ENCODE results near the gene CELA2B.
"Not testable (repeated sequence)": the region's sequence is repeated elsewhere in the genome, so short reads cannot be mapped to it uniquely, and the experiment has no call there.

Gene CELA2B

DNA sequence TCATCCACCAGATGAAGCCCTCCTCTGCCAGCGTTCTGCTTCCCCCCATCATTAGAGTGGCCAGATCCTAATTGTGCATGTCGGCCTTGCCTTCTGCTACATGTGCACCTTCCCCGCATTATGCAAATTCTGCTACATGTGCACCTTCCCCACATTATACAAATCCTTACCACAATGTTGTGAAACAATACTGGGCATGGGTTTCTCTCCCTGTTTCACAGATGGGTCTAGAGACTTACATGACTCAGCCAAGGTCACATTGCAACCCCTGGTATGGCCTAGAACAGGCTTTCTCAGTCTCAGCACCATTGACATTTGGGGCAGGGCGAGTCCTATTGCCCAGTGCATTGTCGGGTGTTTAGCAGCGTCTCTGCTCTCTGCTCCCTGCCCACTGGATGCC is 20.4 kb upstream of the CELA2B start:
- no peak overlapping the region for H3K27ac ChIP-seq
- TF ChIP-seq, protein P1, sequence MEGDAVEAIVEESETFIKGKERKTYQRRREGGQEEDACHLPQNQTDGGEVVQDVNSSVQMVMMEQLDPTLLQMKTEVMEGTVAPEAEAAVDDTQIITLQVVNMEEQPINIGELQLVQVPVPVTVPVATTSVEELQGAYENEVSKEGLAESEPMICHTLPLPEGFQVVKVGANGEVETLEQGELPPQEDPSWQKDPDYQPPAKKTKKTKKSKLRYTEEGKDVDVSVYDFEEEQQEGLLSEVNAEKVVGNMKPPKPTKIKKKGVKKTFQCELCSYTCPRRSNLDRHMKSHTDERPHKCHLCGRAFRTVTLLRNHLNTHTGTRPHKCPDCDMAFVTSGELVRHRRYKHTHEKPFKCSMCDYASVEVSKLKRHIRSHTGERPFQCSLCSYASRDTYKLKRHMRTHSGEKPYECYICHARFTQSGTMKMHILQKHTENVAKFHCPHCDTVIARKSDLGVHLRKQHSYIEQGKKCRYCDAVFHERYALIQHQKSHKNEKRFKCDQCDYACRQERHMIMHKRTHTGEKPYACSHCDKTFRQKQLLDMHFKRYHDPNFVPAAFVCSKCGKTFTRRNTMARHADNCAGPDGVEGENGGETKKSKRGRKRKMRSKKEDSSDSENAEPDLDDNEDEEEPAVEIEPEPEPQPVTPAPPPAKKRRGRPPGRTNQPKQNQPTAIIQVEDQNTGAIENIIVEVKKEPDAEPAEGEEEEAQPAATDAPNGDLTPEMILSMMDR (conservative IDR thresholded peaks at IDR 0.05), result no peak

DNA sequence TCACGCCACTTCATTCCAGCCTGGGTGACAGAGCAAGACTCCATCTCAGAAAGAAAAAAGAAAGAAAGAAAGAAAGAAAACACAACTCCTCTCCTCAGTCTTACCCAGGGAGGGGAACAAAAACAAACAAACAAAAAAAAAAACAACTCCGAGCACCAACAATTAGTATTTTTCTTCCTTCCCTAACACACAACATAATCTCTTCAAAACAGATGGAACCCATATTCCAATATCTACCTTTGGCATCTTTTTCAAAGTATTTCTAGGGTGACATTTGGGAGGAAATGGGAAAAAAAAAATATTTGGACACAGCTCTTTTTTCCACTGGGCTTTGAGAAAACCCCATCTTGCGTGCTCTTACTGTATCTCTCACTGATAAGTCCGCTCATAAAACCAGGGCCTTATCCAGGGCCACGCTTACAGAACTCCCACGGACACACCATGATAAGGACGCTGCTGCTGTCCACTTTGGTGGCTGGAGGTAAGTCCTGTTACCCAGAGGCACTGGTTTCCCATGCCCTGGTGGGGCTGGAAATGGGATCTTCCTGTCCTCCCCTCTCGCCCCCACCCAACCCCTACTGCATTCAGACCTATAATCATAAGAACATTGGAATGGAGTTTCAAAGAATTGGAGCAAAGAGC is 19.5 kb upstream of the CELA2B start, which contains the start of gene CELA2A:
Gene CELA2A, plus strand, starts transcription at position 420 of the 642 bp plus-strand sequence. Its CDS starts 22 bp downstream, at position 442.
- H3K27ac ChIP-seq, result no peak within 1 kb of the TSS
- TF ChIP-seq, protein P1 (conservative IDR thresholded peaks at IDR 0.05), result no peak

DNA sequence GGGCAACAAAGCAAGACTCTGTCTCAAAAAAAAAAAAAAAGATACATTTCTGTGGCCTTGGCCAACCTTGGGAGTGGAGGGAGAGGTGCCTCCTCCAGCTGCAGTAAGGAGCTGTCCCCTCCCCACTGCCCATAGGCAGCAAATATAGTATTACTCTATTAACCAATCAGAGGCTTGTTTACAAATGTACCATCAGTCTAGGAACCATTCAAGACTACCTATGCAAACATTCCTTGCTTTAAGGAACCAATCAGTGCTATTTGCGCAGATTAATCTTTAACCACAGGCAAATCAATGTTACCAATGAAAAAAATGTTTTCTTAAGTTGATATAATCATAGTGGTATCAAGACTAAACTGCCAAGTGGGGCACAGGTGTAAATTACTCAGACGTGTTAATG is 18.3 kb upstream of the CELA2B start:
- TF ChIP-seq, protein P1 (conservative IDR thresholded peaks at IDR 0.05), result no peak
- H3K27ac ChIP-seq, result no peak overlapping the region

DNA sequence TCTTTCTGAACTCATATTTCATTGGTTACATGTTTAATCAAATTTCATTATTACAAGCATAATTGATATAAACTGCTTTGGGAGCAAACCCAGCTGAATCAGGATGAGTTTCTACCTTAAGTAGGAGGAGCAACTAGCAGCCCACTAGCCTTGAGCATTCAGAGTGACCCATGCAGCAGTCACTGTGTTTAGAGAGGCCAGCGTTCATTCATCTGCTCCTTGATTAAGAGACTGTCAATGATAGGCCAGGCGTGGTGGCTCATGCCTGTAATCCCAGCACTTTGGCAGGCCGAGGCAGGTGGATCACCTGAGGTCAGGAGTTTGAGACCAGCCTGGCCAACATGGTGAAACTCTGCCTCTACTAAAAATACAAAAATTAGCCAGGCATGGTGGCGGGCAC is 17.5 kb upstream of the CELA2B start:
- not testable (repeated sequence) for H3K27ac ChIP-seq

DNA sequence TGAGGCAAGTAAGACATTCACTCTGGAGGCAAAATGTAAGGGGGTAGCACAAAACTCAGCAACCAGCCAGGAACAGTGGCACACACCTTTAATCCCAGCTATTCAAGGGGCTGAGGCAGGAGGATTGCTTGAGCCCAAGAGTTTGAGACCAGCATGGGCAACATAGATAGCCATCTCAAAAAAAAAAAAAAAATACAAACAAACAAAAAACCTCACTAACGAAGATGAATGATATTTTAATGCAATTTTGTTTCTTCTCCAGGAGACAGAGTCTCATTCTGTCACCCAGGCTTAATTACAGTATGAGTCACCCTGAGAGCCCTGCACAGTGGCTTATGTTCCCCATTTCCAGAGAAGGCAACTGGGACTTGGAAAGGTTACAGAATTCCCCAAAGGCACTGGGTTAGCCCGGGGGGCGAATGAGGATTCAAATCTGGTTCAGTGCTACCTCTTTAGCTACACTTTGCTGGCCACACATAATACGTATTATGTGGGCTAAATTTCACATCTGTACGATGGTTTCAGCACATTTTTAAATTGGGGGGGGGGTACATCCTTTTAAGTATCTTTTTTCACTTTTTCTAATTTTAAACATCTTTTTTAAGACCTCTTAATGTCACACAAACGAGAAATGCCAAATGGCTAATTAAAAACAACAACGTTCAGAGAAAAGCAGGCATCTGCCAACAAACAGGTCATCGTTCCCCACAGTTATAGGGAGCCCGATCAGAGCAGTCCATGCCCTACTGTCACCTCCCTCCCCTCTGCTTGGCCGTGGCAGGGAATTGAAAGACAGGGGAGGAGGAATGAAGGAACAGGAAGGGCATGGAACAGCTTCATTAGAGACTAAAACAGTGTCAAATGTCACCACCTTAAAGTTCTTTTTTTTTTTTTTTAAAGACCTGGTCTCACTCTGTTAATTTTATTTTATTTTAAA is 15.9 kb upstream of the CELA2B start:
- TF ChIP-seq, protein P1 (conservative IDR thresholded peaks at IDR 0.05), result no peak
- H3K27ac ChIP-seq, result no peak overlapping the region

DNA sequence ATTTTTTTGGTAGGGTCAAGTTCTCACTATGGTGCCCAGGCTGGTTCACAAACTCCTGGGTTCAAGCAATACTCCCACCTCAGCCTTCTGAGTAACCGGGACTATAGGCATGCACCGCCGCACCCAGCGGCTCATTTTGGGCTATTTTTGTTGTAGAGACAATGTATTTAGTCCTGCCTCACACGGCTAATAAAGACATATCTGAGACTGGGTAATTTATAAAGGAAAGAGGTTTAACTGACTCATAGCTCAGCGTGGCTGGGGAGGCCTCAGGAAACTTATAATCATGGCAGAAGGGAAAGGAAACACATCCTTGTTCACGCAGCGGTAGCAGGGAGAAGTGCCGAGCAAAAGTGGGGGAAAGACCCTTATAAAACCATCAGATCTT is 15.2 kb upstream of the CELA2B start:
- TF ChIP-seq, protein P1 (conservative IDR thresholded peaks at IDR 0.05), result no peak
- no peak overlapping the region for H3K27ac ChIP-seq

DNA sequence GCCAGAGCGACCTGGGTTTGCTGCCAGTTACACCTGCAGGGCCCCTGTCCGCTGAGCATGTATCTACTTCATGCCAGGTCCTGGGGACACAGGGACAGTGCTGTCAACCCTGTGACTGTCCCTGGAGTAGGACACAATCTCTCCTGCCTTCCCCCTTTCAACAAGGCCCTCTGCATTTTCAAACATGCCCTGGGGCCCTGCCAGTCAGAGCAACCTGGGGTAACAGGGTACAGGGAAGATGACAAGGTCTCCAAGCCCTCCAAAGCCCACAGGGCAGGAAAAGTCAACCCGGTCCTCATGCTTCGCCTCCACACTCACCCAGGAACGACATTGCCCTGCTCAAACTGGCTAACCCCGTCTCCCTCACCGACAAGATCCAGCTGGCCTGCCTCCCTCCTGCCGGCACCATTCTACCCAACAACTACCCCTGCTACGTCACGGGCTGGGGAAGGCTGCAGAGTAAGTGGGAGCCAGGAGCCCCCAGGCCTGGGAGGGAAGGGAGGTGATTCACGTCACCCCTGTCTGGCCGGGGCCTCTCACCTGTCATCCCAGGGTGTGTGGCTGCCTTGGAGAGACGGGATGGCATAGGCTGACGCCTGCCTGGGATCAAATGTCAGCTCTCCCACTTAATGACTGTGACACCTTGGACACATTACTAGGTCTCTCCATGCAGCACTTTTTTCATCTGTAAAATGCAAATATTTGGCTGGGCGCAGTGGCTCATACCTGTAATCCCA is 12.7 kb upstream of the CELA2B start:
- not testable (repeated sequence) for H3K27ac ChIP-seq

DNA sequence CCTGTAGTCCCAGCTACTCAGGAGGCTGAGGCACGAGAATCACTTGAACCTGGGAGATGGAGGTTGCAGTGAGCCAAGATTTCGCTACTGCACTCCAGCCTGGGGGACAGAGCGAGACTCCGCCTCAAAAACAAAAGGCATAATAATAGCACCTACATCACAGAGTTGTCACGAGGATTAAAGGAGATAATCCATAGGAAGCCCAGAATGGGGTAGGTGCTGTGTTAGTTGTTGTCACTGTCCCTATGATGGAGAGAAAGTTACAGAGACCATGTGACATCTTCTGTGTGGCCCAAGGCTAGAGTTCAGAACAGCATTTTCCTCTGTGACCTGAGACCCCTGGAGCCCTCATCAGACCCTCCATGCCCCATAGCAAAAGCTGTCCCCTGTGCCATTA is 12.0 kb upstream of the CELA2B start:
- not testable (repeated sequence) for H3K27ac ChIP-seq

Data from VCaP (cell line).